Measurements from ENCODE around the gene C17orf107. TPM values are rescaled to one million over a fixed set of nuclear protein-coding genes. Genes with fewer than 3 reads are reported as not detected.

The C17orf107 gene
- polyA plus RNA-seq, 1 donor (not counting 4 experiments of a cell fraction or from before 2014, with no cell fraction given), result 0.33 TPM

- Histone ChIP-seq H3K4me3 (ENCODE audit: control insufficient read depth in 2 of 3, extremely low read depth in 1 of 3, insufficient read depth in 2 of 3, low read depth in 1 of 3, low read length in 3 of 3) (peak overlapping the region; percentile 88 to 93 (median 91)), H2AFZ (ENCODE audit: control insufficient read depth, low read length) (peak overlapping the region; percentile 94), H4K20me1 (ENCODE audit: control insufficient read depth, extremely low read depth, insufficient read depth, low read length) (peaks cover 4% of the 10 kb centered on the region), H3K9me3 (ENCODE audit: control insufficient read depth, low read depth, low read length) (no peaks in the 10 kb centered on the region), H3K4me2 (ENCODE audit: control insufficient read depth, extremely low read depth, insufficient read depth, low read depth, low read length) (peak overlapping the region; percentile 100), H3K9ac (ENCODE audit: control insufficient read depth, extremely low read depth, insufficient read depth, low read length) (peak overlapping the region; percentile 97), H3K27ac (ENCODE audit: control insufficient read depth, insufficient read depth, low read length) (peak overlapping the region; percentile 98), H3K36me3 (ENCODE audit: control insufficient read depth in 2 of 2, extremely low read depth in 1 of 2, insufficient read depth in 2 of 2, low read length in 2 of 2) (peaks cover 28 to 31% of the 10 kb centered on the region in 2 experiments), H3K27me3 (ENCODE audit: control insufficient read depth, extremely low read depth, insufficient read depth, low read length) (no peaks in the 10 kb centered on the region), H3K4me1 (ENCODE audit: control insufficient read depth, extremely low read depth, insufficient read depth, low read length) (peaks cover 40% of the 10 kb centered on the region), H3K9me1 (ENCODE audit: control insufficient read depth, extremely low read depth, insufficient read depth, low read length) (no peaks in the 10 kb centered on the region), H3K79me2 (ENCODE audit: control insufficient read depth, insufficient read depth, low read length) (peaks cover 57% of the 10 kb centered on the region)
- dilution Hi-C loops (cut with MboI; ENCODE audit: extremely low pct_ligation_motif_present, low sequenced_read_pairs), result loop anchor here (10.0 kb wide), 1 partner anchor 64 kb away; no protein-coding TSS in a partner anchor
- DNase-seq (ENCODE audit: low read depth, low spot score), result no peak
- TF ChIP-seq CTCF (optimal IDR thresholded peaks at IDR 0.05 in 1 of 3, IDR thresholded peaks at IDR 0.05 in 1 of 3, conservative IDR thresholded peaks at IDR 0.05 in 1 of 3; ENCODE audit: extremely low read depth in 1 of 3, insufficient read depth in 2 of 3, low read length in 3 of 3) (no peak), EZH2 (IDR thresholded peaks at IDR 0.05; ENCODE audit: low read length) (no peak)
- FAIRE-seq, result no peak
Measured at GRCh38 chr17:4940555-4941318, 41.4 kb downstream of the C17orf107 start.

- Histone ChIP-seq H3K9me3 (ENCODE audit: control insufficient read depth, low read depth, low read length) (no peaks in the 10 kb centered on the region), H3K27me3 (ENCODE audit: control insufficient read depth, extremely low read depth, insufficient read depth, low read length) (no peaks in the 10 kb centered on the region), H2AFZ (ENCODE audit: control insufficient read depth, low read length) (no peak overlapping the region)
Measured at GRCh38 chr17:4941319-4941610, 41.9 kb downstream of the C17orf107 start.

More at GRCh38 chr17:4941319-4941610, 41.9 kb downstream of the C17orf107 start:
- H3K9ac ChIP-seq (ENCODE audit: control insufficient read depth, extremely low read depth, insufficient read depth, low read length), result peak overlapping the region; percentile 97
- no peak for DNase-seq (ENCODE audit: low read depth, low spot score)
- TF ChIP-seq CTCF (optimal IDR thresholded peaks at IDR 0.05 in 1 of 3, IDR thresholded peaks at IDR 0.05 in 1 of 3, conservative IDR thresholded peaks at IDR 0.05 in 1 of 3; ENCODE audit: extremely low read depth in 1 of 3, insufficient read depth in 2 of 3, low read length in 3 of 3) (no peak), EZH2 (IDR thresholded peaks at IDR 0.05; ENCODE audit: low read length) (no peak)
- H3K36me3 ChIP-seq (ENCODE audit: control insufficient read depth in 2 of 2, extremely low read depth in 1 of 2, insufficient read depth in 2 of 2, low read length in 2 of 2), result peaks cover 31 to 32% of the 10 kb centered on the region in 2 experiments
- peaks cover 62% of the 10 kb centered on the region for H3K79me2 ChIP-seq (ENCODE audit: control insufficient read depth, insufficient read depth, low read length)
- peaks cover 44% of the 10 kb centered on the region for H3K4me1 ChIP-seq (ENCODE audit: control insufficient read depth, extremely low read depth, insufficient read depth, low read length)
- peak overlapping the region; percentile 88 to 93 (median 91) for H3K4me3 ChIP-seq (ENCODE audit: control insufficient read depth in 2 of 3, extremely low read depth in 1 of 3, insufficient read depth in 2 of 3, low read depth in 1 of 3, low read length in 3 of 3)
- peak overlapping the region; percentile 98 for H3K27ac ChIP-seq (ENCODE audit: control insufficient read depth, insufficient read depth, low read length)
- dilution Hi-C loops (cut with MboI; ENCODE audit: extremely low pct_ligation_motif_present, low sequenced_read_pairs), result loop anchor here (10.0 kb wide), 1 partner anchor 64 kb away; no protein-coding TSS in a partner anchor
- no peaks in the 10 kb centered on the region for H3K9me1 ChIP-seq (ENCODE audit: control insufficient read depth, extremely low read depth, insufficient read depth, low read length)
- H3K4me2 ChIP-seq (ENCODE audit: control insufficient read depth, extremely low read depth, insufficient read depth, low read depth, low read length), result peak overlapping the region; percentile 100
- H4K20me1 ChIP-seq (ENCODE audit: control insufficient read depth, extremely low read depth, insufficient read depth, low read length), result peaks cover 7% of the 10 kb centered on the region
- no peak for FAIRE-seq

Measured in keratinocyte (primary cell).